ENCODE results near the gene SORT1.

- TF ChIP-seq POLR2A (IDR thresholded peaks at IDR 0.05; ENCODE audit: low read depth) (no peak), CTCF (IDR thresholded peaks at IDR 0.05) (no peak), EP300 (IDR thresholded peaks at IDR 0.05) (no peak), POLR2AphosphoS5 (IDR thresholded peaks at IDR 0.05) (no peak)
These were observed 70.4 kb downstream of the SORT1 start for GRCh38 chr1:109327285-109327684.
